ENCODE results near the gene RAB8B. TPM values are rescaled to one million over a fixed set of nuclear protein-coding genes. Genes with fewer than 3 reads are reported as not detected.

The RAB8B gene
- total and polyA plus RNA-seq, 7 donors: 2.5 to 18.1 (median 5.4) TPM

DNA sequence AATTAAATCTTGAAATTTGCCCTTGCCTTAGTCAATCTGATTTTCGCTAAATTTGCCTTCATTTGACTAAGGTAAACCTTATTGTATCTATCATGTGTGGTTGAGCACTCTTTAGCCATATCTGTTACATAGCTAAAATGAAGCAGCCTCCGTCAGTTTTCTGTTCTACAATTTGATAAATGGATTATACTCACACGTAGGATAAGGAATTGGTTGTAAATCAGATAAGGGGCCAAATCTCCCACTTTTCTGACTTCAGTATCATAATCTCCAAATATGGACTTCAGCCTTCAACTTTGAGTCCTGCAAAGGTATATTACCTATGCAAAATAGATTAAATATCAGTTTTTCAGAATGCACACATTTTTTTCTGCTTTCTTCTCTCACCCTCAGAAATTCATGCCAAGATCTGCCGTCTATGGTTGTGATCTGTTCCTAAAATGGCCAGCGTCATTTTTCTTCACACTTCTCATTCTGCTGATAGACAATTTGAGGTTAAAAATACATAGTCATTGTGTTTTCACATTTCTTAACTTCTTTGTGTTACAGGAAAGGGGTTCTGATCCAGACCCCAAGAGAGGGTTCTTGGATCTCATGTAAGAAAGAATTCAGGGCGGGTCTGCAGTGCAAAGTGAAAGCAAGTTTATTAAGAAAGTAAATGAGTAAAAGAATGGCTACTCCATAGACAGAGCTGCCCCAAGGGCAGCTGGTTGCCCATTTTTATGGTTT is 36.9 kb downstream of the RAB8B start:
- DNase-seq: no peak
- Histone ChIP-seq H3K27ac (no peak overlapping the region), H3K4me3 (no peak overlapping the region), H3K36me3 (ENCODE audit: insufficient read depth in 1 of 2, low read depth in 1 of 2) (no peaks in the 10 kb centered on the region), H3K4me1 (no peaks in the 10 kb centered on the region), H3K9me3 (no peaks in the 10 kb centered on the region), H3K27me3 (ENCODE audit: insufficient read depth in 3 of 3, low read length in 2 of 3) (no peaks in the 10 kb centered on the region)
- no peak for ATAC-seq
- TF ChIP-seq, protein P1, sequence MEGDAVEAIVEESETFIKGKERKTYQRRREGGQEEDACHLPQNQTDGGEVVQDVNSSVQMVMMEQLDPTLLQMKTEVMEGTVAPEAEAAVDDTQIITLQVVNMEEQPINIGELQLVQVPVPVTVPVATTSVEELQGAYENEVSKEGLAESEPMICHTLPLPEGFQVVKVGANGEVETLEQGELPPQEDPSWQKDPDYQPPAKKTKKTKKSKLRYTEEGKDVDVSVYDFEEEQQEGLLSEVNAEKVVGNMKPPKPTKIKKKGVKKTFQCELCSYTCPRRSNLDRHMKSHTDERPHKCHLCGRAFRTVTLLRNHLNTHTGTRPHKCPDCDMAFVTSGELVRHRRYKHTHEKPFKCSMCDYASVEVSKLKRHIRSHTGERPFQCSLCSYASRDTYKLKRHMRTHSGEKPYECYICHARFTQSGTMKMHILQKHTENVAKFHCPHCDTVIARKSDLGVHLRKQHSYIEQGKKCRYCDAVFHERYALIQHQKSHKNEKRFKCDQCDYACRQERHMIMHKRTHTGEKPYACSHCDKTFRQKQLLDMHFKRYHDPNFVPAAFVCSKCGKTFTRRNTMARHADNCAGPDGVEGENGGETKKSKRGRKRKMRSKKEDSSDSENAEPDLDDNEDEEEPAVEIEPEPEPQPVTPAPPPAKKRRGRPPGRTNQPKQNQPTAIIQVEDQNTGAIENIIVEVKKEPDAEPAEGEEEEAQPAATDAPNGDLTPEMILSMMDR (IDR thresholded peaks at IDR 0.05): no peak
- 86 to 91% (median 87%) methylated on average over 6 of the region's 6 CpGs for WGBS, 3 donors
- intact Hi-C loops (cut with DNase I): no loop called here

DNA sequence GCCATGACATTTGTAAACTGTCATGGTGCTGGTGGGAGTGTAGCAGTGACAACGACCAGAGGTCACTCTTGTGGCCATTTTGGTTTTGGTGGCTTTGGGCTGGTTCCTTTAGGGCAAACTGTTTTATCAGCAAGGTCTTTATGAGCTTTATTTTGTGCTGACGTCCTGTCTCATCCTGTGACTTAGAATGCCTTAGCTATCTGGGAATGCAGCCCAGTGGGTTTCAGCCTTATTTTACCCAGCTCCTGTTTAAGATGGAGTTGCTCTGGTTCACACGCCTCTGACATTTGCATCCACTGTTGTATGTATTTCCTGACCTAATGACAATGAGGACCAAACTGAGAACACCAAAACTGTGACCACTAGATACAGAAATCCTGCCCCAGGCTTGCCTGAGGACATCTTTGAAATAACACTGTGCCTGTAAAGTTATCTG is 37.6 kb downstream of the RAB8B start:
- WGBS, 3 donors: 67 to 85% (median 71%) methylated on average over 3 of the region's 3 CpGs
- DNase-seq (no peak), ATAC-seq (no peak)
- Histone ChIP-seq H3K9me3 (no peaks in the 10 kb centered on the region), H3K27me3 (ENCODE audit: insufficient read depth in 3 of 3, low read length in 2 of 3) (no peaks in the 10 kb centered on the region), H3K27ac (no peak overlapping the region), H3K36me3 (ENCODE audit: insufficient read depth in 1 of 2, low read depth in 1 of 2) (no peaks in the 10 kb centered on the region), H3K4me3 (no peak overlapping the region), H3K4me1 (no peaks in the 10 kb centered on the region)
- intact Hi-C loops (cut with DNase I): no loop called here
- TF ChIP-seq, protein P1 (IDR thresholded peaks at IDR 0.05): no peak

DNA sequence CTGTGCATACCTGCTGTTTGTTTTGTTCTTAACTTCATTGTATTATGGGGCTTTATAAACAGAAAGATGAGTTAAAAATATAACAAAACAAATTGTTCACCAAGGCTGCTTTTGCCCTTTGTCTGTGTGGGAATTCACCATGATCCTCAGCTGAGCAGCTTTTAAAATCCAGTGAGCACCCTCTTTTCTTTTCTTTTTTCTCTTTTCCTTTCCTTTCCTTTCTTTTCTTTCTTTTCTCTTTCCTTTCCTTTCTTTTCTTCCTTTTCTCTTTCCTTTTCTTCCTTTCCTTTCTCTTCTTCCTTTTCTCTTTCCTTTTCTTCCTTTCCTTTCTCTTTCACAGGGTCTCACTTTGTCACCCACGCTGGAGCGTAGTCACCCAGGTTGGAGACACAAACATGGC is 38.3 kb downstream of the RAB8B start:
- intact Hi-C loops (cut with DNase I): no loop called here
- DNase-seq: no peak
- H3K27ac ChIP-seq: no peak overlapping the region
- H3K36me3 ChIP-seq (ENCODE audit: insufficient read depth in 1 of 2, low read depth in 1 of 2): no peaks in the 10 kb centered on the region
- H3K27me3 ChIP-seq (ENCODE audit: insufficient read depth in 3 of 3, low read length in 2 of 3): no peaks in the 10 kb centered on the region
- ATAC-seq: no peak
- no peak overlapping the region for H3K4me3 ChIP-seq
- no peaks in the 10 kb centered on the region for H3K9me3 ChIP-seq
- no peaks in the 10 kb centered on the region for H3K4me1 ChIP-seq
- WGBS, 3 donors: 99 to 100% (median 100%) methylated on average over 2 of the region's 2 CpGs
- TF ChIP-seq, protein P1 (IDR thresholded peaks at IDR 0.05): no peak

DNA sequence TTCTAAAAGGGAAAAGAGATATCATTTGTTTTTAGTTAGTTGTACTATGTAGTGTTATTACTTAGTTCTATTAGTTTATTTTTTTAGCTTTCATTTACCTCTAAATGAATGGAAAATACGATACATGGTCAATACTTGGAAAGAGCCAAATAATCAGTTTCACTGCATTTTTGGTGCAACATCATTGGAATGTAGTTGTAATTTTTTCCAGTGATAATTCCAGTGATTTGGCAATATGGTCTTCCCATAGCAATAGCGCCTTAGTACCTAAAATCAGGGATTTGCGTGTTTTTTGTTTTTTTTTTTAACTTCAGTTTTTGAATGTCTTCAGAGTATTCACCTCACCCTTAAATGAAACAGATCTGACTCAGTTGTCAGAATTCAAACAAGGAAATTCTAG is 41.8 kb downstream of the RAB8B start:
- Histone ChIP-seq H3K4me3 (no peak overlapping the region), H3K4me1 (peaks cover 9% of the 10 kb centered on the region), H3K27me3 (ENCODE audit: insufficient read depth in 3 of 3, low read length in 2 of 3) (no peaks in the 10 kb centered on the region), H3K36me3 (ENCODE audit: insufficient read depth in 1 of 2, low read depth in 1 of 2) (no peaks in the 10 kb centered on the region), H3K27ac (no peak overlapping the region), H3K9me3 (no peaks in the 10 kb centered on the region)
- TF ChIP-seq, protein P1 (IDR thresholded peaks at IDR 0.05): no peak
- intact Hi-C loops (cut with DNase I): no loop called here
- ATAC-seq (no peak), DNase-seq (no peak)
- WGBS, 3 donors: 93 to 97% (median 95%) methylated on average over 3 of the region's 3 CpGs

DNA sequence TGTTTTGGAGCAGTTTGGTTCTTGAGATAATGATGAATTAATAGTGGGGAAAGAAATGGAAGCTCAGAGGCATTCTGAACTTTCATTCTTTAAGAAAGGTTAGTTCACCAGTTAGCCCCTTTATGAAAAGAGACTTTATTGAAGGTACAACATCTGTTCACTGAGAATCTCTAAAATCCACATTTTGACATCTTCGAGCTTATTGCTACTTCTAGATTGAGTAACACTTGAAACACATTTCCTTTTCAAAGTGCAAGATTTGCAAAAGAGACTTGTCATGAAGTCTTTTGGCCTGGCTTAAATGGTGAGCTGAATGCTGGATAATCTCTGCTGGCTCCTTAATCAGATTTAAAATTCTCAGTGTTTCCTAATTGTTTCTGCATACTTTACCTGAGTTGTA is 42.3 kb downstream of the RAB8B start:
- ATAC-seq (no peak), DNase-seq (no peak)
- no peaks in the 10 kb centered on the region for H3K27me3 ChIP-seq (ENCODE audit: insufficient read depth in 3 of 3, low read length in 2 of 3)
- TF ChIP-seq, protein P1 (IDR thresholded peaks at IDR 0.05): no peak
- intact Hi-C loops (cut with DNase I): no loop called here
- no peaks in the 10 kb centered on the region for H3K9me3 ChIP-seq
- no peak overlapping the region for H3K27ac ChIP-seq
- WGBS, 3 donors: 44 to 87% (median 58%) methylated on average over 1 of the region's 1 CpG
- no peak overlapping the region for H3K4me3 ChIP-seq
- peaks cover 9% of the 10 kb centered on the region for H3K4me1 ChIP-seq
- H3K36me3 ChIP-seq (ENCODE audit: insufficient read depth in 1 of 2, low read depth in 1 of 2): no peaks in the 10 kb centered on the region

All from psoas muscle (tissue), 8 donors.